ENCODE data around the gene ZCWPW1.

- TF ChIP-seq CTCF (IDR thresholded peaks at IDR 0.05) (no peak), POLR2A (IDR thresholded peaks at IDR 0.05) (no peak)
Measured at GRCh38 chr7:100397315-100398081, 31.0 kb downstream of the ZCWPW1 start.

Measured in Peyer's patch (tissue), 4 donors.